COLO668 (cell line): ENCODE data around the gene MYO5A.

Experiments
- DNase-seq: peaks from one replicate; lab custom pipeline; 2025; ENCODE audit not compliant: unreplicated experiment; lab: John Stamatoyannopoulos, UW

Gene MYO5A

GRCh38 chr15:52276256-52276770, 252.4 kb downstream of the MYO5A start:
- DNase-seq, result no peak

- DNase-seq, result no peak
Observed at GRCh38 chr15:52263563-52264282, 265.0 kb downstream of the MYO5A start.

GRCh38 chr15:52262364-52262763, 266.3 kb downstream of the MYO5A start:
- no peak for DNase-seq

GRCh38 chr15:52261498-52262242, 267.0 kb downstream of the MYO5A start:
- no peak for DNase-seq

GRCh38 chr15:52261026-52261425, 267.7 kb downstream of the MYO5A start:
- DNase-seq, result no peak

- no peak for DNase-seq
Observed at GRCh38 chr15:52259503-52259902, 269.2 kb downstream of the MYO5A start.

- no peak for DNase-seq
Observed at GRCh38 chr15:52258461-52258860, 270.2 kb downstream of the MYO5A start.

- no peak for DNase-seq
Observed at GRCh38 chr15:52257734-52258062, 271.0 kb downstream of the MYO5A start.
